ENCODE results near the gene NCOA7.
"Not testable (repeated sequence)": the region's sequence is repeated elsewhere in the genome, so short reads cannot be mapped to it uniquely, and the experiment has no call there.

The NCOA7 gene

DNA sequence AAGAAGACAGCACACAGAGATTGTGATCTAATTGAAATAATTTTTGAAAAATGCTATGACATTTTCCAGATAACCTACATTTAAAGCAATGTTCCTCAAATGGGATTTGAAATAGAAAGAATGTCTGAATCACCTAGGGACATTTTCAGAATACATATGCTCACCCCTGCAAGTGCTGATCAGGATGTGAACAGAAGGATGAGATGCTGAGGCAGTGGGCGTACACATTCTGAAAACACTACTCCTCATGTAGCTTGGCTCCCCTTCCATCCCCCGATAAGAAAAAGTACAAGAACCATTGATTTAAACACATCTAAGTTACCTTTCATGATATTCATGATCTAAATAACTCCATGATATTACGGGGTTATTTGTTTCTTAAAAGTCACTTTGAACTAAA is 136.0 kb downstream of the NCOA7 start:
- DNase-seq: no peak

DNA sequence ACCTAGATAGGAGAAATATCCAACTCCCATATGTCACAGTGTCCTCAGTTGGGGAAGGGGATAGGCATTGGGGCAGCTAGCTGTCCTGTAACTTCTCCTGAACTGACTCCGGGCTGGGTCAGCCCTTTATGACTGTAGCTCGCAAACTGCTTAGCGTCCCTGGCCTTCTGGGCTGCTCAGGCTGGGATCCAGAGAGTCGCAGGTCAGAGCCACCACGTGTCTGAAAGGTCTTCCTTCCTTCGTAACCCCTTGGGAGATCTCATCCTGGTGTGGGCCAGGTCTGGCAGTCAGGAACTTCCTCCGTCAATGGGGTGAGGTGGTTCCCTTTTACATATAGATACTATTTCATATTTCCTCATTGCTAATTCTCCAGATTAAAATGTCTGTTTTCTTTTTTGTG is 137.0 kb downstream of the NCOA7 start:
- no peak for DNase-seq

DNA sequence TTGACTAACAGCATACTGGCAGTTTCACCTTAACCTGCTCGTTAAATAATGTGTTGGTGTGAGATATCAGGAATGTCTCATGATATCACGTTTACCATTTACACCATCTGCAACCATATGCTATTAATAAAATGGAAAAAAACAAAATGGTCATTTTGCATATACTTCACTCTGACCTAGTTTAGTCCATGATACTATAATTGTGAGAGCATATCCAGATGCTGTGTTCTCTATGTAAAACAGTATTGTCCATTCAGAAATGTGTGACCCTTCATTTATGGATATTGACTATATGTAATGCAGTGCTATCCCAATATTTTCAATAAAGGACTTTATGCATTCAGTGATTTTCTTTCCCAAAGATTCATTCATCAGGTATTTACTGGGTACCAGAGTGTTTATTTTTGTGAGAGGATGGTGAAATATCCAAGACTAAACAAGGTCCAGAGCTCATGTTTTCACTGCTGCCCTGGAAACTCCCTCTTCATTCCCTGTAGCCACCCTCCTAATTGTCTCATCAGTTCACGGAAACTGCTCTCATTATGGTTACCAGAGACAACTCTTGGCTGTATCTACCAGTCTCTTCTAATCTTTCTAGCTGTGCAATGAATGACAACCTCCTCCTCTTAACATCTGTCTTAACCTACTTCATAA is 140.1 kb downstream of the NCOA7 start:
- no peak for DNase-seq

DNA sequence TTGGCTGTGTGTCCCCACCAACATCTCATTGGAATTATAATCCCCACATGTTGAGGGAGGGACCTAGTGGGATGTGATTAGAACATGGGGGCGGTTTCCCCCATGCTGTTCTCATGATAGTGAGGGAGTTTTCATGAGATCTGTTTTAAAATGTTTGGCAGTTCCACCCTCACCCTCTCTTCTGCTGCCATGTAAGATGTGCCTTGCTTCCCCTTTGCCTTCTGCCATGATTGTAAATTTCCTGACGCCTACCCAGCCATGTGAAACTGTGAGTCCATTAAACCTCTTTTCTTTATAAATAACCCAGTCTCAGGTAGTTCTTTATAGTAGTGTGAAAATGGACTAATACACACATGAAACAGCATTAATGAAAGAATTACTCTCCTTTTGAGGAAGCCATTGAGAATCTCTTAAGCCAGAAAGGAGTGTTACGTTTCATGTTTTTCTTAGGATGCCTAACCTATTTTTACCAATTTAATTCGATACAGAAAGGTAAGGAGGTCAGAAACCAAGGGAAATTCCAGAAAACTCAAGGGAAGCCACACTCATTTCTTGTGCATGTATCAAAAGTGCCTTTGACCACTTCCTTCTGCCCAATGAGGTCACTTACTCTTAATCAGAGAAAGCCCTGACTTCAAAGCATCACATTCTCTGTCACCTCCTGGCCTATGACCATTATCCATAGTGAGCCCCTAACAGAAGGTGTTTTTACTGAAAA is 141.1 kb downstream of the NCOA7 start:
- peak; percentile 33 for DNase-seq

DNA sequence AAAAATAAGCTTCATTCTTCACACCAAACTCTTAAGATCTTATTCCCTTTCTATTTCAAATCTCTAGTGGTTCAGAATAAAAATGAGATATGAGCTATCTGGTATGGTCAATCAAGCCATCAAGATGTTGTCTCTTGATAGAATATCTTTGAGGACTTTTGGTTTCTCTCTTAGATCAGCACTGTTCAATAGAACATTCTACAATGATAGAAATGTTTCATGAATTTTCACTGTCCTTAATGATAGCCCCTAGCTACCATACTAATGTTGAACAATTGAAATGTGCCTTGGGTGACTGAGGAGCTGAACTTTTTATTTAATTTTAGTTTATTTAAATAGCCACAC is 141.7 kb downstream of the NCOA7 start:
- no peak for DNase-seq

DNA sequence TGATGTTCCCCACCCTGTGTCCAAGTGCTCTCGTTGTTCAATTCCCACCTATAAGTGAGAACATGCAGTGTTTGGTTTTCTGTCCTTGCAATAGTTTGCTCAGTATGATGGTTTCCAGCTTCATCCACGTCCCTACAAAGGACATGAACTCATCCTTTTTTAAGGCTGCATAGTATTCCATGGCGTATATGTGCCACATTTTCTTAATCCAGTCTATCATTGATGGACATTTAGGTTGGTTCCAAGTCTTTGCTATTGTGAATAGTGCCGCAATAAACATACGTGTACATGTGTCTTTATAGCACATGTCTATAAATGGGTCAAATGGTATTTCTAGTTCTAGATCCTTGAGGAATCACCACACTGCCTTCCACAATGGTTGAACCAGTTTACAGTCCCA is 144.8 kb downstream of the NCOA7 start:
- DNase-seq: not testable (repeated sequence)

DNA sequence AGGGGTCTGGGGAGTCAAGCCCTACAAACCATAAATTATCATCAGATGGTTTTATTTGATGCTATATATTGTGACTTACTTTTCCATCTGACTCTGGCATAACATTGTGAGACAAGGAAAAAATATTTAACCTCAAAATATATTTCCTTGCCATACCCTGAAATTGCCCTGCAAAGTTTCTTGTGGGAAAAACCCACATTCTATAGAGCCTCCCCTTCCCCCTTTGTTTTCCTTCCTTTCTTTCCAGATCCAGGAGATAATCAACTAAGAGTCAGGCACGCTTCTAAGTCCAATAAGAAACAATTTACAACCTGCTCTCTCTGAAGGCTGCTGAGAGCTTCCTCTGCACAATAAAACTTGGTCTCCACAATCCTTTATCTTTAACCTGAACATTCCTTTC is 148.3 kb downstream of the NCOA7 start:
- no peak for DNase-seq

DNA sequence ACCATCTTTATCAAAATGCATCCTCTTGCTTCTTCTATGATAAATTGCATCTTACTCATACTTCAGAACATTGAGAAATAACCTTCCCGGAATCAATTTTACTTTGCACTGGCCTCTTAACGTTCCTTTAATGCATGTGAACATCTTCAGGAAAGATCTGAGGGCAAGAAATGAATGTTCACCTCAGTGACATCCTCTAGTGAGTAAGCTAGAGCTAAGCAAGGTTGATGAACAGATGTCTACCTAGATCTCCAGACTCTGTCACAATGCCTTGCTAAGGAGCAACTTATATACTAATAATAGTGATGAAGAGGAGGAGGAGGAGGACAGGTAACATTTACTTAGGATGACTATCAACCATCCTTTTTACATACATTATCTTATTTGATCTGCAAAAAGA is 149.0 kb downstream of the NCOA7 start:
- no peak for DNase-seq

DNA sequence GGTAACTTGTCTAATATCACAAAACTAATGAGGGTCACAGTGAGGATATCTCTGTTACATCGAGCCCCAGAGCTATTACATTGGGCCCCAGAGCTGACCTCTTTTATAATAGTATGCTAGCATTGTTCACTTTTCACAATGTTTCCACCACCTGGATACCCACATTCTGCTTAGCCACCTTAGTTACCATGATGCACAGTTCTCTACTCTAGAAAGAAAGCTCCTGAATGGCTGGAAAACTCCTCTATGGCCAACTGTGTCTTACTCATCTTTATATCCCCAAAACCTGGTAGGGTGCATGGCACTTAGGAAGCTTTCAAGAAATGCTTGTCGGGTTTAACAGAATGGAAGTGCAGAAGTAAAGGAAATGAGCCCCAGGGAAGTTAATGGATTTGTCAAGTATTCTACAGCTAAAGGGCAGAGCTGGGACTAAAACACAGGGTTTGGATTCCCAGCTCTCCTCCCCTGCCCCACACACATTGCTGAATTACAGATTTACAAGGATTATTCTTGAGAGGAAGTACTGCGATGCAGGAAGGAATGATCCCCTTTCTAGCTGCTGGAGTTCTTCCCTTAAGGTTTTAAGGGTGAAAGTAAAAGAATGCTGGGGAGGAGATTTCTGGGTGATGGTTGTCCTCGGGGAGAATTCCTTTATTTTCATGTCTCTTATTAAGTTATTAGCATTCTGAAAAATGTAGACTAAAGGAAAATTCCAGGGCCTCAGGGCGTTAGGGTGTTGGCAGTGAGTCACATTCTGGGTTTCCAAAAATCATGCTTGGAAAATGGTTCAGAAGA is 149.7 kb downstream of the NCOA7 start:
- DNase-seq: peak; percentile 88

DNA sequence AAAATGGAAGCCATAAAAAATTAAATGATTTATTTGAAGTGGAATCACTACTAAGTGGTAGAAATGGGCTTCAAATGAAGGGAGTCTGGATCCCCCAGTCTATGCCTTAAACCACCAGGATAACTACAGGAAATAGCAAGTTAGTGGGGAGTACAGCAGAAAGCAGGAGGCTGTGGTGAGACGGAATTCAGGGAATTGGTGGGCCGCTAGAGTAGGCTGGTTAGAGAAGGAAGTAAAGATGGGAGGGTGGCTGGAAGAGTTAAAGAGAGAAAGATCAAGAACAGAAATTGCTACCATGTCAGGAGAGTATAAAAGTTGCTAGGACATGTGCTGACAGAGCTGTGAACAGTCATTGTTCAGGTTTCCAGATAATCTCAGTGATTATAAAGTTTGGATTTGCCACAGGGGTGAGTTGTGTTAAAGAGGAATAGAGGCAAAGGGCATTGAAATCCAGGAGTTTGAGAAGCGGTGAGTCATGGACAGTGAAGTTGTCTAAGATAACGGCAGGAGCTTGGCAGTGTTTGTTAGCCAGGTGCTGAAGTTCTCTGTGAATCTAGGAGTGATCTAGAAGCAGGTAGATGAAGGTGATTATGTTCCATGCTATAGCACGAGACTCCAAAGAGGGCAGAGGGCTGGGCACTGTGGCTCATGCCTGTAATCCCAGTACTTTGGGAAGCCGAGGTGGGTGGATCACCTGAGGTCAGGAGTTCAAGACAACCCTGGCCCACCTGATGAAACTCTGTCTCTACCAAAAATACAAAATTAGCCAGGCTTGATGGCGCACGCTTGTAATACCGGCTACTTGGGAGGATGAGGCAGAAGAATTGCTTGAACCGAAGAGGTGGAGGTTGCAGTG is 152.1 kb downstream of the NCOA7 start:
- DNase-seq: peak; percentile 78

DNA sequence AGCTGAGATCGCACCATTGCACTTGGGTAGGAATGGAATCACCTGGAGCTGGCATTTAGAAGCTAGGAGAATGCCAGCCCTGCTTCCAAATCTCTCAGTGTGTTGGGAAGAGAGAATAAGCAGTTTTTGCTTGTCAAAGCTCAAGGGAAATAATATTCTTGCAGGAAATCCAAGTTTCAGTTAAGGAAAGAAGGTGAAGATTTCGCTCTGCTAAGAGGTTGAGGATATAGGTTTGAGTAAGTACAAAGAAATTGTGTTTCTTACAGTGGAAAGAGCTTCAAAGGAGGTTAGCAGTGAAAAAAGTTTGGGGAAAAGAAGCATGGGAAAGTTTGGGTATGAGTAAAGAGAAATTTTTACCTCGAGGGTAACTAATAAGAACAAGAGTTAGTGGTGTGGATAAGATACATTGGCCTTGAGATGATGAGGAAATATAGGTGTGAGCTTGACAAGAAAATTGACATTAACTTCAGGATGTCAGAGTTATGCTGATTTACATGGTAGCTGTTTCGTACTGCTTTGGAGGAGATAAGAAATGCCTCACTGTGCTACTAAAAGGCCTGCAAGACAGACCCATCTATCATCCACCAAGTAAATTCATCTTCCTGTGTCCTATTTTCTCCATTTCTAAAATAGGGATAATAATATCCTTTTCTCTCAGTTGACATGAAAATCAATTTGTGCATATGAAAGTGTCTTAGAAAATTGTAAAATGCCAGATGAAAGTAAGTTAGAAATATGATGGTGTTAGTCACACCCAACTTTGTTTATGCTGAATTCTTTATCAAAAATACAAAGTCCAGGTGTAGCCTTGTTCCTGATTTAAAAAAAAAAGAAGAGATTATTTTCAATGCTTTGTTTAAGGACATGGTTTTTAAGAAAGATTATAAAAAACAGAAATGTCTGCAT is 153.0 kb downstream of the NCOA7 start:
- DNase-seq: peak; percentile 66

DNA sequence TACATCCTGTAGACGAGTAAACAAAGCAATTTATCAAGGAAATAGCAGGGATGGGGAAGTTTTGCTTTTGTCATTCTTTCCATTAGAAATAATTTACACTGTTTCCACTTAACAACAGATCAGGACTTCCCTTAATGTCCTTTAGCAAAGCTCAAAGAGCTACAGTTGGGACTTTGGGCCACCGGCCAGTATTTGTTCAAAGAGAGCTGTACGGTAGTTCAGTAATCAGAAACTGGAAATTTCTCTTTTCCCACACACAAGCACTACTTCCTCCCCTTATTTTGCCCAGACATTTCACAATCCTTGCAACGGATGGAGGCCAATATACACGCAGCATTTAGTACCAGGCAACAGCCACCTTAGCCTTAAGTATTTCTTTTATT is 153.7 kb downstream of the NCOA7 start:
- DNase-seq: peak; percentile 88

DNA sequence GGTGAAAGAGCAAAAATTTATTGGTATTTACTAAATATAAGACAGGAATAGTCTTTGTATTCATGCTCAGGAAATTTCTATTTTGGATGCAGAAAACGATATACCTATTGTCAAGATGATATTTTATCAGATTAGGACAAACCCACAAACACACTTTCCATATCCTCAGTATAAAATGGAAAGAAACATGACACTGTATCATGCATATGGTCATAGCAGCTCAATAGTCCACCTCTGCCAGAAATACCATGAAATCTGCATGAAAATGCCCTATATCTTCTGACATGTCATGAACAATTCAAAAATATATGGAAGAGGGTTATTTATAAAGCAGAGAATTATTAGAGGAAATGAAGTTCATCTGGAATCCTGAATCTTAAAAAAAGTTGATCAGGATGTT is 154.1 kb downstream of the NCOA7 start:
- DNase-seq: no peak

DNA sequence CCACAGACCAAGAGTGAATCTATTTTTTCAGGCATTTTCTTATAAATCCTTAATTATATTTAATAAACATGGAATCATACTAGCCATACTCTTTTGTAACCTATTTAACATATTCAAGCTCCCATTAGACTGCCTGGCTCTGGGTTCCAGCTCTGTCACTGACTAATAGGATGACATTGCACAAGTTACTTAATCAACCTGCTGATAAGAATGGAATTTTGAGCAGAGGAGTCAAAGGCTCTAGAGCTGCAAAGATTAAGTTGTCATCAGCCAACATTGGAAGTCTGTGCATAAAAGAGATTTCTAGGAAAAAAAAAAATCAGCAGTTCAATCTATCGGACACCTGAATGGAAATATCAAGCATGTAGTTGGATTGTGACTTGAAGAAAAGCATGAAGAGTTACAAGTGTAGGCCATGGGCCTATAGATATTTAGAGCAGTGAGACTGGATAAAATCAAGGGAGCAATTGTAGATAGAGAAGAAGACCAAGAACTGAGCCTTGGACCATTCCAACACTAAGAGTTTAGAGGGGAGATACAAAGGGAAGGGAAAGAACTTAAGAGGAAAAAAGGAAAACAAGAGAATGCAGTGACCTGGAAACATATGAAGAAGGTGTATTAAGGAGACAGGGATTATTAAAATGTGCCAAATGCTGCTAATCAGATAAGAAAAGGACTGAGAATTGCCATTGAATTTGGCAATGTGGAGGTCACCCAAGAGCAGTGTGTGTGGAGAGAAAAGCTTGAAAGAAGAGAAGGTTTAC is 154.8 kb downstream of the NCOA7 start:
- peak; percentile 95 for DNase-seq

DNA sequence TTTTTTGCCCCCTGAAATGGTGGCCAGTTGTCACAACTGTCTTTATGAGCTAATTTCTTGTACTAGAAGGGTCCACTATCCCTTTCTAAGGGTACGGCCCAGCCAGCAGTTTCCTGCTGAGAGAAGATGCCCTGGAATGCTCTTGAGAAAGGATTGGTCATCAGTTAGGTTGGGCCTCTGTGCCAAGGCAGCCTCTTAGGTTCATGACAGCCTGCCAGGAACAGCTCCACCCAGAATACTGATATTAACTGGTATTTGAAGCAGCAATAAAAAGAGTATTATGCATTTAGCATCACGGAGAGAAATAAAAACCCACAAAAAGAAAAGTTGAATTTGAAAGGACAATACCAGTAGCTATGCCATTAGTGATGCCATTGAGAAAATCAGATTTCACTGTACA is 156.9 kb downstream of the NCOA7 start:
- peak; percentile 93 for DNase-seq

DNA sequence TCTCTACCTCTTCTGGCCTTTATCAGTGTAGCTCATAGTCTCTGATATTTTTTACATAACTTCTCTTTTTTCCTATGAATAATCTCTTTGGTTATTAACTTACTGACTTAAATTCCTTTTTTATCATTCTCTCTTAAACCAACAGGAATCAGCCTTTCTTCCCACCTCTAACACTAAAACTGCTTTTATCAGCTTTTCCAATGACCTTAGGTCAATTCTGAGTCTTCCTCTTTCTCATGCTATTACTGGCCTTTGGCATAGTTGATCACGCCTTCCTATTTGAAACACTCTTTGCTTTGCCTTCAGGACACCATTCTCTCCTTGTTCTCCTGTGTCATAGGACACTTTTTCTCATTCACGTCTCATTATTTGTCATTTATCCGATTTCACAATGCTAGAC is 157.7 kb downstream of the NCOA7 start:
- peak; percentile 72 for DNase-seq

DNA sequence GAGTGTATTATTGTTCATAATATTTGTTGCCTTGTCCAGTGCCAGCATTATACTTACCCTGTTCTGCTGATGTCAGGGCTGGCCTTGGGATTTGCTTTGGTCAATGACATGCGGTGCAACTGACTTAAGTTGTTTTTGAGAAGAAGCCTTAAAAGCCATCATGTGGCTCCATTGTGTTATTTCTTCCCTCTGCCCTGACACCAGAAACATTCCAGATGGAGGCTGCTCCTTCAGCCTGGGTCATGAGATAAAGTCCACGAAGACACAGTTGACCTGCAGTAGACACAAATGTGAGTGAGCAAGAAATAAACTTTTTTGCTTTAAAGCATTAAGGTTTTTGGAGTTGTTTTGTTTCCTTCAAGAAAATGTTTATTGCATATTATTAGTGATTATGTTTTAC is 158.3 kb downstream of the NCOA7 start:
- DNase-seq: no peak

DNA sequence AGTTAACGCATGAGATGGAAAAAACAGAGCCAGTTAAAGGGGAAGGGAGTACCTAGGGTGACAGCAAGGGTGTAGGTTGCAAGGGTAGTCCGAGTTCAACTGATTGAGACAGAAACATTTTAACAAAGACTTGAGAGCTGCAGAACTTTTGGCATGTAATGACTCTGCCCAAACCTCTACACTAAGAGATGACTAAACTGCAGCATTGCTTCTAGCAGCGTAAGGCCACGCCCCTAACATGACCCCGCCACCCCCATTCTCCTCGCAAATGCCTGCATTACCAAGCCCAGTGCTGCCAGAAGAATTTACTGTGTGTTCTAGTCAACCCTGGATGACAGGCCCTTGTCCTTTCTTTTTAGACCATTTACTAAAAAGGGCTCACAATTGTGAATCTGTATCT is 159.5 kb downstream of the NCOA7 start:
- DNase-seq: peak; percentile 85

DNA sequence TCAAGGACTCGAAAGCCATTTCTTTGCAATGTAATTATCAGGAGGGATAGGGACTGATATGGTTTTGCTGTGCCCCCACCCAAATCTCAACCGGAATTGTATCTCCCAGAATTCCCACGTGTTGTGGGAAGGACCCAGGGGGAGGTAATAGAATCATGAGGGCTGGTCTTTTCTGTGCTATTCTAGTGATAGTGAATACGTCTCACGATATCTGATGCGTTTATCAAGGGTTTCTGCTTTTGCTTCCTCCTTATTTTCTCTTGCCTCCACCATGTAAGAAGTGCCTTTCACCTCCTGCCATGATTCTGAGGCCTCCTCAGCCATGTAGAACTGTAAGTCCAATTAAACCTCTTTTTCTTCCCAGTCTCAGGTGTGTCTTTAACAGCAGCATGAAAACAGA is 160.0 kb downstream of the NCOA7 start:
- DNase-seq: not testable (repeated sequence)

DNA sequence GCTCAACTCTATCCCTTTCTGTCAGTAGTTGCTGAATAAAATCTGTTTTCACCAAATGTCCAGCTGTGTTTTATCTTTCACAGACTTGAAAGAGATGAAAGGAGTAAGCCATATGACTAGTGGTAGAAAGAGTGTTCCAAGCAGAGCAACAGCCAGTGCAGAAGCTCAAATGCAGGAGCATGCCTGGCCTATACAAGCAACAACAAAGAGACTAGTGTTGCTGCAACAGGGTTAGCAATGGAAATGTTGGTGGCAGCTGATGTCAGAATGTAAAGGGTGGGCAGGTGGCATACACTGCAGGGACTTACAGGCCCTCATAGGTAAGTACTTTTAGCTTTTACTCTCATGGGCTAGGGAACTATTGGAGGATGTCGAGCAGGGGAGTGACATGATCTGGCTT is 160.6 kb downstream of the NCOA7 start:
- no peak for DNase-seq

DNA sequence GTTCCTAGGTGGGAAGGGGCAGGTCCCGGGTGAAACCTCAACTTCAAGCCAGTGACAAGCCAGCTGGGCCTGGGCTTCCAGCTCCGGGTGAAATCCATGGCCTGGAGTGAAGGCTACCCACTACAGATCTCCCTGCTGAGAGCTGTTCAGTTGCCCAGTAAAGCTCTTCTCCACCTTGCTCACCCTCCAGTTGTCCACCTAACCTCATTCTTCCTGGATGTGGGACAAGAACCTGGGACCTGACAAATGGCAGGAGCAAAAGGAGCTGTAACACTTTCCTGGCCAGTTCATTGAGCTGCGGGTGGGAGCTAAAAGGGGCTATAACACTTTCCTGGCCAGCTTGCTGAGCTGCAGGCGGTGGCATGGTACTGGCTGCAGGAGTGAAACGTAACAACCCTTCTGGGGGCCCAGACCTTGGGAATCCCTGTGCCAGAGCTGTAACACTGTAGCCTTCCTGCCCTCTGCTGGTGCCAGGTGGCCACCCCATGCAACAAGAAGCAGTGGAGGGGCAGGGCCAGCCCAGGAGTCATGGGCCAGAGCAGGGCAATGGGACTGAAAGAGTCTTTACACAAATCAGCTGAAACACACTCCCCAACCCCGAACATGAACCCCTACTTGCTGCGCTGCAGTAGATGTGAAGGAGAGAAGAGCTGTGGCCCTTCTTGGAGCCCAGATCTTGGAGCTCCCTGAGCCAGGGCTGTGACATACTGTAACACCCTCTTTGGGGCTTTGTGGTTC is 162.2 kb downstream of the NCOA7 start:
- peak; percentile 41 for DNase-seq
